Measurements from ENCODE around the gene XG.

GRCh38 chrX:2785538-2785937 is 33.7 kb downstream of the XG start:
- TF ChIP-seq CTCF (IDR thresholded peaks at IDR 0.05) (no peak), POLR2A (IDR thresholded peaks at IDR 0.05) (no peak)
